ENCODE data around the gene FAHD1.

FAHD1 gene

DNA sequence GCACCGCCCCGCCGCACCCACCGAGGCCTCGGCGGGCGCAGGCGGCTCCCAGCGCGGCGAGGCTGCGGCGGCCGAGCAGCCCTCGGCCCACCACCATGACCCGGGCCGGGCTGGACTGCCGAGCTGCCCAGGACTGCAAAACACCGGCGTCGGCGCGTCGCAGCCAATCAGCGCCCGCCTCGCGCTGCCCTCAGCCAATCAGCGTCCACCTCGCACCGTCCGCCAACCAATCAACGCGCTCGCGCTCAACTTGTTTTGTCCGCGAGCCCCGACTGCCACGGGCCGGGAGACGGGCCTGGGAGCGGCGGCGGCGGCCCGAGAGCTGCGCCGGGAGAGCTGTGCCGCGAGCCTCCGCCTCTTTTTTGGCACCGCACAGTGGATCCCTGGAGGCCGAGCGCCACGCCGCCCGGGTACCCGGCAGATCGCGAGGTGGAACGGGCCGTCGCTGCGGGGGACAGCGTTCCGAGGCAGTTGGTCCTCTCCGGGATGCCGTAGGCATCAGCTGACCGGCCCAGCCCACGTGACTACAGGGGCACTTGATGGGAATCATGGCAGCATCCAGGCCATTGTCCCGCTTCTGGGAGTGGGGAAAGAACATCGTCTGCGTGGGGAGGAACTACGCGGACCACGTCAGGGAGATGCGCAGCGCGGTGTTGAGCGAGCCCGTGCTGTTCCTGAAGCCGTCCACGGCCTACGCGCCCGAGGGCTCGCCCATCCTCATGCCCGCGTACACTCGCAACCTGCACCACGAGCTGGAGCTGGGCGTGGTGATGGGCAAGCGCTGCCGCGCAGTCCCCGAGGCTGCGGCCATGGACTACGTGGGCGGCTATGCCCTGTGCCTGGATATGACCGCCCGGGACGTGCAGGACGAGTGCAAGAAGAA is at the start of gene FAHD1, which contains the start of gene HAGH:
Gene FAHD1 (plus strand): TSS at position 516 of the 883 bp plus-strand sequence. CDS start 33 bp downstream, at position 549.
Gene HAGH (minus strand): TSS at position 135 of the 883 bp plus-strand sequence. CDS start 38 bp downstream, at position 97.
- DNase-seq (ENCODE audit: insufficient read length, low spot score) (peak; percentile 99), FAIRE-seq (no peak)
- peak; percentile 58 for TF ChIP-seq POLR2A (IDR thresholded peaks at IDR 0.05; ENCODE audit: low read depth, low read length)

- DNase-seq (ENCODE audit: insufficient read length, low spot score) (no peak), FAIRE-seq (no peak)
- TF ChIP-seq POLR2A (IDR thresholded peaks at IDR 0.05; ENCODE audit: low read depth, low read length) = no peak
These were observed 49.4 kb upstream of the FAHD1 start for GRCh38 chr16:1777375-1778199.

- TF ChIP-seq POLR2A (IDR thresholded peaks at IDR 0.05; ENCODE audit: low read depth, low read length) = peak; percentile 23; the same call in 1 of the 2 replicates
- FAIRE-seq = no peak
- no peak for DNase-seq (ENCODE audit: insufficient read length, low spot score)
These were observed 48.5 kb upstream of the FAHD1 start for GRCh38 chr16:1778200-1779179.

GRCh38 chr16:1779234-1779701 is 47.7 kb upstream of the FAHD1 start:
- FAIRE-seq (no peak), DNase-seq (ENCODE audit: insufficient read length, low spot score) (no peak)
- peak; percentile 2; the same call in 1 of the 2 replicates for TF ChIP-seq POLR2A (IDR thresholded peaks at IDR 0.05; ENCODE audit: low read depth, low read length)

DNA sequence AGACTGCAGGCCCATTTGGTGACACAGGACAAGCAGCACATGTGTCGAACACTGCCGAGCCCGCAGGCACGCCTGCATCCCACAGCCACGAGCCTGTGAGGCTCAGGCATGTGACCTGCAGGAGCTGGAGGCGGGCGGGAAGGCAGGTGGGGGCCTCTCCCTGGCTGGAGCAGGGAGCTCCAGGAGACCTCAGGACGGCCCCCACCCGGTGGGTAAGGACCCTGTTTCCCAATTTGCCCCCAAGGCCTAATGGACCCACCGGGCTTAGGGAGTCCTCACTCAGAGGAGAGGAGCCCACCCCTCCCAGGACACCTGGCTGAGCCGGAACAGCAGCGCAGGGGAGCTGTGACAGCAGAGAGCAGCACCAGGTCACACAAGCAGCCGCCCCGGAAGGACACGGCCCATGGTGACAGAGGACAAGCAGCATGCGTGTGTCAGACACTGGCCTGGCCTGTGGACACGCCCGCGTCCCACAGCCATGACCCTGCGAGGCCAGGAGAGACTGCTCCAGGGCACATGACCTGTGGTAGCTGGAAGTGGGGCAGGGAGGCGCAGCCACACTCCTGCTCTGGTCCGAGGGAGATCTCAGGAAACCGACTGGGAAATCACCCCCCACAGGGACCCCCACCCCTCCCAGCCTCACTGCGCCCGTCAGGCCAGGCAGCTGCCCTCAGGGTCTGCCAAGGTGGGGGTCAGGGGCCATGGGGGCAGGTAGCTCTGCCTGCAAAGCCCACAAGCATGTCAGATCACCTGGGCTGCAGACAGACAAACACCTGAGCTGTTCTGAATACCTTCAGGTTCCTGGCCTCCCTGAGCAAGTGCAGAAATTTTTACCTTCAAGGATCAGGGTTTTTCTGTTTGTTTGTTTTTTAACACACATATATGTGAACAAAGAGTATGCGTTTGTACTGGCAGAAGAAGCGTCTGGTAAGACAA is 47.0 kb upstream of the FAHD1 start:
- FAIRE-seq (no peak), DNase-seq (ENCODE audit: insufficient read length, low spot score) (no peak)
- TF ChIP-seq POLR2A (IDR thresholded peaks at IDR 0.05; ENCODE audit: low read depth, low read length) = no peak

DNA sequence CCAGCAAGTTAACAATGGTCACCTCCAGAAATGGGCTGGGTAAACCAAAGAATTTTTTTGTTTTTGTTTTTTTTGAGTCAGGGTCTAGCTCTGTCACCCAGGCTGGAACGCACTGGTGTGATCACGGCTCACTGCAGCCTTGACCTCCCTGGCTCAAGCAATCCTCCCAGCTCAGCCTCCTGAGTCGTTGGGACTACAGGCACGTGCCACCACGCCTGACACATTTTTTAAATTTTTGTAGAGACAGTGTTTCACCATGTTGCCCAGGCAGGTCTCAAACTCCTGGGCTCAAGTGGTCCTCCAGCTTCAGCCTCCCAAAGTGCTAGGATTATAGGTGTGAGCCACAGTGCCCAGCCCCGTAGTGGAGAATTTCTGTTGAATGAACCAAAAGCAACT is 46.3 kb upstream of the FAHD1 start:
- FAIRE-seq (no peak), DNase-seq (ENCODE audit: insufficient read length, low spot score) (no peak)
- no peak for TF ChIP-seq POLR2A (IDR thresholded peaks at IDR 0.05; ENCODE audit: low read depth, low read length)

GRCh38 chr16:1781254-1781653 is 45.8 kb upstream of the FAHD1 start:
- DNase-seq (ENCODE audit: insufficient read length, low spot score) = no peak
- no peak for FAIRE-seq
- no peak for TF ChIP-seq POLR2A (IDR thresholded peaks at IDR 0.05; ENCODE audit: low read depth, low read length)

DNA sequence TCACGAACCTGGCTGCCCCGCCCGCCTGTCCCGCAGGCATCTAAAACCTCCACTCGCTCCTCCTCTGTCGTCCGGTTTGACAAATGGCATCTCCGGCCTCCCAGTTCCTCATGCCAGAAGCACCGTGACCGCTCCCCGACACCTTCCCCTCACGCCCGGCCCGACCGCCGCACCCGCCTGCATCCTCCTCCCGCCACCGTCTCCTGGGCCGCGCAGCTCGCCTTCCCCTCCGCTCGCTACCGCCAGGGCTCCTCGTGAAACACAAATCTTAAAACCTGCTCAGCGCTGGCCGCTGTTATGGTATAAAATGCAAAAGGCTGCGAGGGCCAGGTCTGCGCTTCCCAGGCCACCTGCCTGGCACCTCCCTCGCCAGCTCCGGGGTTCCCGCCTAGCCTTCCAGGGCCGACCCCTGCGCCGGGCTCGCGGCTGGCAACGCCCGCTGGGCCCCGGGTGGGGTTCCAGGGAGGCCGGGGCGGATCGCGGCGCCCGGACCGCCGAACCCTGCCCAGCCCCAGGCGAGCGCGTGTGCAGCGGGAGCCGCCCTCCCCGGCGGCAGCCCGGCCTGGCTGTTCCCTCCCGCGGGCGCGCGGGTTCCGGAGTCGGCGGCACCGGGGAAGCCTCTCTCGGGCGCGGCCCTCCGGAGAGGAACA is 45.1 kb upstream of the FAHD1 start:
- FAIRE-seq (no peak), DNase-seq (ENCODE audit: insufficient read length, low spot score) (peak; percentile 51)
- TF ChIP-seq POLR2A (IDR thresholded peaks at IDR 0.05; ENCODE audit: low read depth, low read length) = no peak

DNA sequence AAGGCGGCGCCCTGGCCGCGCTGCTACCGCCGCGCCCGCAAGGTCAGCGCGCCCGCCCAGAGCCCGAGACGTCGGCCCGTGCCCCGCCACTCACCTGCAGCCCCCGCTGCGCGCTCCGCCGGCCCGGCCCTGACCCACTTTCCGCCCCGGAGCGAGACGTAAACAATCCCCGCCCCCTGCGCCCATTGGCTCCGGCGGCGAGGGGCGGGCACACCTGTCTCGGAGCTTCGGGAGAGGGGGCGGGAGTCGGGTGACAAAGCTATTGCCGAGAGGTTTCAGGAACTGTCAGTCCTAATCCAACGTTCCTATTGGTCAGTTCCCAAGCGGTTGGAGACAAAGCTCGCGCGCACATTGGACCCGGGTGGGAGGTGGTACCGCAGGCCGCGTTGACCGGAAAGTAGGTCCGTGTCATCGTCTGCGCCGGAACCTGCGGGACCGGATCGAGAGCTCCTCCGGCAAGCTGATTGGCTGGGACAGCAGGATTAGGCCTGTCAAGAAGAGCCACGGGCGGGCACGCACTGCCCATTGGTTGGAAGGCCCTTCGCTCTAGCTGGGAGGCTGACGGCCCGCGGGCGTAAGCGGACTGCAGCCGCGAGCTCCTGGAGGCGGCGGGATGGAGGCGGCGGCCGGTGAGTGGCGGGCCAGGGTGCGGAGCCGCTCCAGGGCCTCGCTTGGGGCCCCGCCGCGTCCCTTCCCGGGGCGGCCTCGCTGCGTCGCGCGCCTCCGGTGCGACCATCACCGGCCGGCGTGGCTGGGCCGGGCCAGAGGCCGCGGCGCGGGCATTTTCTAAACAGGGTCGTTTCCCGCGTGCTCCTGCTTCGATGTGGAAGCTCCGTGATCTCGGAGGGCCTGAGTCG is 44.4 kb upstream of the FAHD1 start, which contains the start of the genes NUBP2 and SPSB3:
Gene NUBP2 (plus strand): TSS at position 553 of the 857 bp plus-strand sequence. CDS start 61 bp downstream, at position 614.
Gene SPSB3 (minus strand): TSS at position 164 of the 857 bp plus-strand sequence. CDS start 1,088 bp downstream, outside the sequence.
- TF ChIP-seq POLR2A (IDR thresholded peaks at IDR 0.05; ENCODE audit: low read depth, low read length) = peak; percentile 78
- DNase-seq (ENCODE audit: insufficient read length, low spot score) (peak; percentile 100), FAIRE-seq (peak; percentile 97)
